Measurements from ENCODE around the gene YPEL5. TPM values are rescaled to one million over a fixed set of nuclear protein-coding genes. Genes with fewer than 3 reads are reported as not detected.

The YPEL5 gene
- total and polyA plus RNA-seq, 10 of the 15 experiments (the other 5 are each of a cell fraction or from before 2014, with no cell fraction given): 18.8 to 47.3 (median 21.7) TPM

DNA sequence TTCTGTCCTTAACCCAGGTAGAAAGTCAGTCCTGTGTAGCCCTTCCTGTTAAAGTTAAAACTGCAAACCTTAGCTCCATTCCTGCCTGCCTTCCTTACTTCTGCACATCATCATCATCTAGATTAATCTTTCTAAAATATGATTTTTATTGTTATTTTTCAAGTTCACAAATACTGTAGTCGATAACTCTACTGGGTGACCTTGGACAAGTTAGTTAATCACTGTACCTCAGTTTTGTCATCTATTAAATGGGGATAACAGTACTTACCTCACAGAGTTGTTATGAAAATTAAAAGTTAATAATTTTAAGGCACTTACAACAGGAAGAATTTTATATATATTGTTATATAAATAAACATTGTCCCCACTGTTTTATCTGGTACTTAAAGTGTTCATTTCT lies 2.5 kb upstream of the YPEL5 start:
- Histone ChIP-seq H3K4me3 (no peak overlapping the region), H4K20me1 (ENCODE audit: control insufficient read depth, insufficient read depth) (no peaks in the 10 kb centered on the region), H2AFZ (ENCODE audit: control insufficient read depth, low read depth, low read length) (no peak overlapping the region), H3K36me3 (ENCODE audit: control insufficient read depth in 2 of 2, insufficient read depth in 2 of 2, low read length in 1 of 2) (no peaks in the 10 kb centered on the region), H3K27me3 (replicated peaks in 1 of 2; ENCODE audit: control insufficient read depth in 2 of 2, insufficient read depth in 2 of 2, low read length in 1 of 2) (no peaks in the 10 kb centered on the region), H3K9me3 (replicated peaks; ENCODE audit: control insufficient read depth, insufficient read depth, low read length) (no peaks in the 10 kb centered on the region), H3K79me2 (ENCODE audit: control insufficient read depth, insufficient read depth, low read length) (no peaks in the 10 kb centered on the region), H3K4me2 (ENCODE audit: control insufficient read depth, insufficient read depth) (no peak overlapping the region), H3K4me1 (ENCODE audit: control insufficient read depth, insufficient read depth, low read length) (peaks cover 12% of the 10 kb centered on the region; the same call in 1 of the 2 replicates), H3K27ac (ENCODE audit: control insufficient read depth, insufficient read depth) (no peak overlapping the region), H3K9ac (ENCODE audit: control insufficient read depth, insufficient read depth, low read length) (no peak overlapping the region)
- in situ Hi-C loops (cut with MboI): no loop called here
- ChIA-PET SMC1A (ENCODE audit: uncharacterized antibody, unreplicated experiment) (interaction anchor here (1.9 kb wide), 1 partner anchor 65 kb away, joined by 4 read pairs; no protein-coding TSS in a partner anchor), POLR2A (no interaction called here), RAD21 (ENCODE audit: unreplicated experiment) (no interaction called here), CTCF (interaction anchor here (0.9 to 1.7 kb wide), 2 partner anchors 20 to 567 kb away, joined by 4 to 6 read pairs; no protein-coding TSS in a partner anchor)
- 34% methylated on average over 1 of the region's 1 CpG for WGBS (ENCODE audit: insufficient coverage, insufficient replicate concordance, low lambda C conversion rate, missing lambda C conversion rate)
- ATAC-seq (no peak), DNase-seq (ENCODE audit: low read depth, low spot score) (no peak), FAIRE-seq (no peak)
- intact Hi-C loops (cut with micrococcal nuclease; ENCODE audit: unreplicated experiment): no loop called here
- TF ChIP-seq NR2C1 (IDR thresholded peaks at IDR 0.05): no peak
- TF ChIP-seq, protein P1, sequence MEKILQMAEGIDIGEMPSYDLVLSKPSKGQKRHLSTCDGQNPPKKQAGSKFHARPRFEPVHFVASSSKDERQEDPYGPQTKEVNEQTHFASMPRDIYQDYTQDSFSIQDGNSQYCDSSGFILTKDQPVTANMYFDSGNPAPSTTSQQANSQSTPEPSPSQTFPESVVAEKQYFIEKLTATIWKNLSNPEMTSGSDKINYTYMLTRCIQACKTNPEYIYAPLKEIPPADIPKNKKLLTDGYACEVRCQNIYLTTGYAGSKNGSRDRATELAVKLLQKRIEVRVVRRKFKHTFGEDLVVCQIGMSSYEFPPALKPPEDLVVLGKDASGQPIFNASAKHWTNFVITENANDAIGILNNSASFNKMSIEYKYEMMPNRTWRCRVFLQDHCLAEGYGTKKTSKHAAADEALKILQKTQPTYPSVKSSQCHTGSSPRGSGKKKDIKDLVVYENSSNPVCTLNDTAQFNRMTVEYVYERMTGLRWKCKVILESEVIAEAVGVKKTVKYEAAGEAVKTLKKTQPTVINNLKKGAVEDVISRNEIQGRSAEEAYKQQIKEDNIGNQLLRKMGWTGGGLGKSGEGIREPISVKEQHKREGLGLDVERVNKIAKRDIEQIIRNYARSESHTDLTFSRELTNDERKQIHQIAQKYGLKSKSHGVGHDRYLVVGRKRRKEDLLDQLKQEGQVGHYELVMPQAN (conservative IDR thresholded peaks at IDR 0.05): no peak
- TF ChIP-seq CBFB (IDR thresholded peaks at IDR 0.05; ENCODE audit: low read depth): no peak
- TF ChIP-seq RCOR1 (conservative IDR thresholded peaks at IDR 0.05; ENCODE audit: low read depth, low read length): no peak
- TF ChIP-seq SPI1 (IDR thresholded peaks at IDR 0.05; ENCODE audit: borderline replicate concordance, insufficient read depth, low read depth, low read length): no peak
- no peak for TF ChIP-seq BCL11A (IDR thresholded peaks at IDR 0.05; ENCODE audit: low read depth, low read length)
- no peak for TF ChIP-seq MXI1 (IDR thresholded peaks at IDR 0.05; ENCODE audit: low read depth, low read length)
- TF ChIP-seq TCF7 (IDR thresholded peaks at IDR 0.05; ENCODE audit: borderline replicate concordance): no peak
- no peak for TF ChIP-seq NR2C2 (IDR thresholded peaks at IDR 0.05; ENCODE audit: borderline replicate concordance, control insufficient read depth, insufficient read length, low read depth)
- TF ChIP-seq BACH1 (IDR thresholded peaks at IDR 0.05; ENCODE audit: borderline replicate concordance): no peak
- TF ChIP-seq, protein P2, sequence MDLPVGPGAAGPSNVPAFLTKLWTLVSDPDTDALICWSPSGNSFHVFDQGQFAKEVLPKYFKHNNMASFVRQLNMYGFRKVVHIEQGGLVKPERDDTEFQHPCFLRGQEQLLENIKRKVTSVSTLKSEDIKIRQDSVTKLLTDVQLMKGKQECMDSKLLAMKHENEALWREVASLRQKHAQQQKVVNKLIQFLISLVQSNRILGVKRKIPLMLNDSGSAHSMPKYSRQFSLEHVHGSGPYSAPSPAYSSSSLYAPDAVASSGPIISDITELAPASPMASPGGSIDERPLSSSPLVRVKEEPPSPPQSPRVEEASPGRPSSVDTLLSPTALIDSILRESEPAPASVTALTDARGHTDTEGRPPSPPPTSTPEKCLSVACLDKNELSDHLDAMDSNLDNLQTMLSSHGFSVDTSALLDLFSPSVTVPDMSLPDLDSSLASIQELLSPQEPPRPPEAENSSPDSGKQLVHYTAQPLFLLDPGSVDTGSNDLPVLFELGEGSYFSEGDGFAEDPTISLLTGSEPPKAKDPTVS (IDR thresholded peaks at IDR 0.05; ENCODE audit: low read depth, low read length): no peak
- TF ChIP-seq IKZF2 (IDR thresholded peaks at IDR 0.05): no peak
- TF ChIP-seq TAF1 (IDR thresholded peaks at IDR 0.05; ENCODE audit: borderline replicate concordance, low read depth, low read length): no peak
- TF ChIP-seq SIN3A (IDR thresholded peaks at IDR 0.05; ENCODE audit: low read depth, low read length): no peak
- TF ChIP-seq, protein P3, sequence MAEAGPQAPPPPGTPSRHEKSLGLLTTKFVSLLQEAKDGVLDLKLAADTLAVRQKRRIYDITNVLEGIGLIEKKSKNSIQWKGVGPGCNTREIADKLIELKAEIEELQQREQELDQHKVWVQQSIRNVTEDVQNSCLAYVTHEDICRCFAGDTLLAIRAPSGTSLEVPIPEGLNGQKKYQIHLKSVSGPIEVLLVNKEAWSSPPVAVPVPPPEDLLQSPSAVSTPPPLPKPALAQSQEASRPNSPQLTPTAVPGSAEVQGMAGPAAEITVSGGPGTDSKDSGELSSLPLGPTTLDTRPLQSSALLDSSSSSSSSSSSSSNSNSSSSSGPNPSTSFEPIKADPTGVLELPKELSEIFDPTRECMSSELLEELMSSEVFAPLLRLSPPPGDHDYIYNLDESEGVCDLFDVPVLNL (IDR thresholded peaks at IDR 0.05; ENCODE audit: low read depth, low read length): no peak
- no peak for TF ChIP-seq ASH2L (IDR thresholded peaks at IDR 0.05; ENCODE audit: borderline replicate concordance, low read depth)
- no peak for TF ChIP-seq MTA3 (IDR thresholded peaks at IDR 0.05; ENCODE audit: borderline replicate concordance, low read length)
- no peak for TF ChIP-seq MEF2B (IDR thresholded peaks at IDR 0.05; ENCODE audit: partially characterized antibody, poor library complexity, severe bottlenecking)
- no TSS peak for BruUV-seq (replicated peaks)

All from GM12878 (cell line).